ENCODE data around the gene ULK4. TPM values are rescaled to one million over a fixed set of nuclear protein-coding genes. Genes with fewer than 3 reads are reported as not detected.
A peak's percentile ranks its signal among the peaks of the same experiment; 100 is the strongest.

Gene ULK4
- total and polyA plus RNA-seq, 9 of the 15 experiments (the other 6 are each of a cell fraction or from before 2014, with no cell fraction given): 3.0 to 5.9 (median 3.5) TPM

GRCh38 chr3:41751597-41751996, 210.3 kb downstream of the ULK4 start:
- POLR2A ChIA-PET: no interaction called here
- no peak for FAIRE-seq

More at GRCh38 chr3:41751597-41751996, 210.3 kb downstream of the ULK4 start:
- no TSS peak for BruUV-seq (replicated peaks)
- Histone ChIP-seq H3K4me2 (ENCODE audit: insufficient read depth, low read length) (no peak overlapping the region), H3K9me1 (ENCODE audit: control insufficient read depth, insufficient read depth, low read length) (no peaks in the 10 kb centered on the region), H3K4me3 (no peak overlapping the region), H3K4me1 (replicated peaks in 1 of 2; ENCODE audit: control insufficient read depth in 2 of 2, insufficient read depth in 2 of 2, low read length in 2 of 2) (no peaks in the 10 kb centered on the region), H3K27ac (ENCODE audit: extremely low read depth, low read depth, low read length) (no peak overlapping the region), H3K9me3 (replicated peaks; ENCODE audit: control insufficient read depth, insufficient read depth, low read depth, low read length) (no peaks in the 10 kb centered on the region), H4K20me1 (replicated peaks; ENCODE audit: control insufficient read depth, insufficient read depth, low read length) (no peaks in the 10 kb centered on the region), H3K79me2 (ENCODE audit: control insufficient read depth, insufficient read depth, low read length) (no peaks in the 10 kb centered on the region), H3K9ac (ENCODE audit: insufficient read depth in 1 of 2, low read depth in 2 of 2, low read length in 2 of 2) (no peak overlapping the region), H3K27me3 (ENCODE audit: control insufficient read depth in 2 of 2, insufficient read depth in 2 of 2, low read length in 2 of 2) (peaks cover 2 to 10% of the 10 kb centered on the region in 2 experiments; a peak in 2 of 5 replicates), H2AFZ (ENCODE audit: low read depth, low read length) (no peak overlapping the region), H3K36me3 (ENCODE audit: control insufficient read depth, insufficient read depth, low read length) (no peaks in the 10 kb centered on the region)
- TF ChIP-seq REST (IDR thresholded peaks at IDR 0.05; ENCODE audit: borderline replicate concordance) (peak; percentile 8; the same call in 1 of the 2 replicates), REST (CRISPR knock-in tag; IDR thresholded peaks at IDR 0.05; ENCODE audit: low read depth) (no peak), TAL1 (IDR thresholded peaks at IDR 0.05) (no peak)
- intact Hi-C loops (cut with micrococcal nuclease): no loop called here
- CTCF ChIA-PET (ENCODE audit: low intra/inter-chr PET ratio): no interaction called here
- DNase-seq (ENCODE audit: extremely low read depth in 1 of 4, low spot score in 3 of 4): no peak
- no peak for ATAC-seq
- in situ Hi-C loops (cut with MboI): no loop called here

Data from K562 (cell line).